ENCODE results near the gene GLP1R.

GLP1R gene

GRCh38 chr6:39047434-39048327, 900 bp upstream of the GLP1R start:
- DNase-seq: no peak

GRCh38 chr6:39049575-39050283, 1.1 kb downstream of the GLP1R start:
- no peak for DNase-seq

- DNase-seq: no peak
These were observed 2.0 kb downstream of the GLP1R start for GRCh38 chr6:39050453-39051112.

DNA sequence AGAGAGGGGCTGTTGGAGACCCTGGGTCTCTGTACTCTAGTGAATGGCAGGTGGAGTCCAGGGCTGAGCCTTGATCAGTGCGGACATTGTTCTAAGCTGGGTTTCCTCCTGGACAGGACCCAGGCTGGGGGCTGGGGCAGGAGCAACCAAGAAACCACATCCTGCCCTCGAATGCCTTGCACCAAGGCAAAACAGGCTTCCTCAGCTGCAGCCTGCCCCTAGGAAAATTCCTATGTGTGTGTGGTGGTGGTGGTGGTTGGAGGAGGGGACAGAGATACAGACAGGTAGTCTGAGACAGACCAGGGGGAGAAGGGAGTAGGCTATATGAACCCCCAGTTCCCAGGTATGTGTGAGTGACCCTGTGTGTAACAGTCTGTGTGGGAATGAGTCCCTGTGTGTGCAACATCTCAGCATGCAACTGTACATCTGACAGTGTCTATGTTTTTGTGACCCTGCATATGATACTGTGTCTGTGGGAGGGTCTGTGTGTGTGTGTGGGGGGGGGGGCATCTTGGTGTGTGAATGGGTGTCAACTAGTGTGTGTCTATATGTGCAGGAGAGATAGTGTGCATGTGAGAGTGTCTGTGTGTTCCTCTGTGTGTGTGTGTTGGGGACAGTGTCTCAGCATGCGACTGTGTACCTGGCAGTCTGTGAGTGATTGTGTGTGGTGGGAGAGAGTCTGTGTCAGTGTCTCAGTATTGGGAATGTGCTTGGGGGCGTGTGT, 3.0 kb downstream of the GLP1R start:
- DNase-seq: no peak

DNA sequence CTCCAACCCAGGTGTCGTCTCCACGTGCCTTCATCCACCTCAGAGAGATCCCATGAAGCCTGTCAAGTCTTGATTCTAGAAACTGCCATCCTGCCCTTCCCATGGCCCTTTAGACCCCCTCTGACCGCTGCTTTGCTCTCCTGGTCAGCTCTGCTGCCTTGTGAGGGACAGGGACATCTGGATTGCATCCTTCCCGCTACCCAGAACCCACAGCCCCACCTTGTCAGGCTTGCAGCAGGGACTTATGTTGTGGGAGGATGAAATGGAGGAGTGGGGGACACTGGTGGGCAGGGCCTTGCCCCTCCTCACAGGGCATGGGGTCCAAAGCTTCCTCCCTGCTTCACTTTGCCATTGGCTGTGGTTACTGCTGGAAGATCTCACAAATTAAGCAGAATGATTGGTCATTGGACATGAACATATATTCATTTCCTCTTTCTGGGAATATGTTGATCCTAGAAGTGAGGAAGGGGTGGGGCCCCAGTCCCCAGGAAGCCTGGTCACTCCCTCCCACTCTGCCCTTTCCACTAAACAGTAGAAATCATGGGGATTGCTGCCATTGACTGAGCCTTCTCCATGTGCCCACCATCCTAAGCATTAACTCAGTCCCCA, 4.5 kb downstream of the GLP1R start:
- no peak for DNase-seq

DNA sequence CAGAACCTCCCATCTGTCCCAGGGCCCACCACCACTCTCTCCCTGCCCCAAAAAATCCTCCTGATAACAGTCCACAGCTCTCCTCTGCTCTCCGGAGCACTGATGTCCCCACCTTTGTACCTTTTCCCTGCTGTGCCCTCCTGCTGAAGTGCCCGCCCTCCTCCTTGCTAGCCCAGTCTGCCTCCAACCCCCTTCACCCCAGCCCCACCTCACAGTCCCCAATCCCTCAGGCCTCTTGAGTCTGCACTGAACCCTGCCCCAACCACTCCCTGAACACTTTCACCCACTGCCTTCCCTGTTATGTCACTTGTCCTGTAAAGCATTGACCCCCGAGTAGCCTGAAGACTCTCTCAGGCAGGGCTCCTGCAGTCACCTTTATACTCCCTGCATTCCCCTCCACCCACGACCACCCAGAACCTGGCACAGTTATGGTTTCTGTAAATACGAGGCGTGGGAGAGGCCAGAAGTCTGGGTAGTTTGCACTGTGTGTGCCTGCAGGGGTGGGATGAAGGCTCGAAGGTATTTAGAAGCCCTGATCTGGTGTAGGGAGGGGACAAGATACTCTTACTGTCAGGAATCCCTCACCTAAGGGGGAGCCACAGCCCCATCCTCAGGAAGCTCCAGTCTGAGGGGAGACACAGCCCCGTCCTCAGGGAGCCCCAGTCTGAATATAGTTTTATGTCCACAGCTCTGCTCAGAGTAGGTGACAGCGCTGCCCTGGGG, 5.4 kb downstream of the GLP1R start:
- no peak for DNase-seq

- DNase-seq: no peak
These were observed 6.1 kb downstream of the GLP1R start for GRCh38 chr6:39054577-39055142.

DNA sequence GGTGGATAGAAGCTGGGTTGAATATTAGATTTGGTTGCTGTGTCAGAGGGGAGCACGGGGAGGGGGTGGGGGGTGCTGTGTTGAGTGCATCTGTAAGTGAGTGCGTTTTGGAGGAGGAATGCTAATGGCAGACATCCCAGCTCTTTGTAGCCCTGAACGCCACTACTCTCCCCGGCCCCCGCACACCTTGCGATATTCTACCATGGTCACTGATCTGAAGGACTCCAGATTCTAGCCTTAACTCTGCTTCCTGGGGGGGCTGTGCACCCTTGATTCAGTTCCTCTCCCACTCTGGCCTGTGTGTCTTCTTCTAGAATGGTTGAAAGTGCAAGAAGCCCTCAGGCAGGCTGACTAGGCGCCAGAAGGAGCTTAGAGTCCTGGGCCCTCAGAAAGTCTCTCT, 7.1 kb downstream of the GLP1R start:
- no peak for DNase-seq

DNA sequence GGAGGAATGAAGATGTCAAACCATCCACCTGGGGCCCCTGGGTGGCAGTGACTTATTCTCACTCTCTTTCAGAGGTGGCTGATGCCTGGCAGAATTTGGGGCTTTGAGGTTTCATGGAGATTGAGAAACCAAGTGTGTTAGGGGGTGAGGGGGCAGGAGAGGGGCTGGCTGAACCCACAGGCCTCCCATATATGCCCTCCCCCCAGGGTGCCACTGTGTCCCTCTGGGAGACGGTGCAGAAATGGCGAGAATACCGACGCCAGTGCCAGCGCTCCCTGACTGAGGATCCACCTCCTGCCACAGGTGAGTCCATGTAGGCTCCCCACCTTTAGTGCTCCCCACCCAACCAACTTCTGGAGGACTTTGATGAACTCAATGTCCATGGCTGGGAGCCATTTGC, 7.6 kb downstream of the GLP1R start:
- DNase-seq: no peak

GRCh38 chr6:39056681-39057080, 8.1 kb downstream of the GLP1R start:
- no peak for DNase-seq

- no peak for DNase-seq
These were observed 8.9 kb downstream of the GLP1R start for GRCh38 chr6:39057251-39058155.

- no peak for DNase-seq
These were observed 10.0 kb downstream of the GLP1R start for GRCh38 chr6:39058471-39059147.

DNA sequence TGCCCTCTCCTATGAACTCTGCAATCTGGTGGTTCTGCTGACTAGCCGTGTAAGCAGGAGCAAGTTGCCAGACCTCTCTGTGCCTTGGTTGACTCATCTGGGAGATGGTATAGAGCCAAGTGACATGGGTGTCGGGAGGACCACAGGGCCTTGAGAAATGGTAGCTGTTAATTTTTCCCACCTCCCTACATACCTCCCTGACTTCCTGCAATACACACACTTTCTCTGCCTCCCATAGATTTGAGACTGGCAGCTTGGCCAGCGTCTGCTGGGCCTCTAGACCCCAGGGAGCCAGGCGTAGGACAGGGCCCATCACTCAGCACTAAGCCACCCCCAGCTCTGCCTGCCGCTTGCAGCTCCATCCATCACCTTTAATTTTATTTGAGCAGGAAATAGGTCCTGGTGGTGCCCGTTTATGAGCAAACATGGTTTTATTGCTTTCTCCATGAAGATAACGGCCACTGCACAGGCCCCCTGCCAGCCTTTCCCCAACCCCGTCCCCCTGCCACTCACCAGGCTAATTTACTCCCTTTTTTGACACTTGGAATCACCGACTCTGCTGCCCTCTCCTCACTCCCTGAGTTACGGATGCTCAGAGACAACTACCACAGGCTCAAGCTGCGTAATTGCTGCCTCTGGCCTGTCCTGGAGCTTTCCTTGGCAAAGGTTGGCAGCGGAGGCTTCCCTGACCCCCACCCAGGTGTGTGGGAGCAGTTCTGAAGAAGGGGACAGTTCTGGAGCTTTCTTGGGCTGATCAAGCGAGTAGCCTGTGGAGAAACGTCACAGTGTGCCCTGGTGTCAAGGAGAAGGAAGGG, 11.1 kb downstream of the GLP1R start:
- DNase-seq: no peak

GRCh38 chr6:39060467-39061160, 12.0 kb downstream of the GLP1R start:
- DNase-seq: no peak

DNA sequence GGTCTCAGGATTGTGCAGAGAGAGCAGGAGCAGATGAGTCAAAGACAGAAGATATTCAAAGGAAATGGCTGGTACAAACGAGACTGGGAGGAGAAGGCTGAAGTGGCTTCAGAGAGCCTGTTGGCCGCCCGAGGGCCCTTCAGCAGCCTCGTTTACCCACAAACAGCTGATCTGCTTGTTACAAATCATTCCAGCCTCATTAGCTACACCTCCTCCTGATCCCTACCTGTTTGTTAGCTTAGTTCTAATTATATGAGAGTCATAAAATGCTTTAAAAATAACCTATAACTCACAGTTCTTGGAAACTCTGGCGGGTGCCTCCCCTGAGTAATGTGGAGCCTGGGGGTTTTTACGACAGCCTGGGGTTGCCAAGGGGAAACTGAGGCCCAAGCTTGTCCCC, 12.6 kb downstream of the GLP1R start:
- DNase-seq: no peak

DNA sequence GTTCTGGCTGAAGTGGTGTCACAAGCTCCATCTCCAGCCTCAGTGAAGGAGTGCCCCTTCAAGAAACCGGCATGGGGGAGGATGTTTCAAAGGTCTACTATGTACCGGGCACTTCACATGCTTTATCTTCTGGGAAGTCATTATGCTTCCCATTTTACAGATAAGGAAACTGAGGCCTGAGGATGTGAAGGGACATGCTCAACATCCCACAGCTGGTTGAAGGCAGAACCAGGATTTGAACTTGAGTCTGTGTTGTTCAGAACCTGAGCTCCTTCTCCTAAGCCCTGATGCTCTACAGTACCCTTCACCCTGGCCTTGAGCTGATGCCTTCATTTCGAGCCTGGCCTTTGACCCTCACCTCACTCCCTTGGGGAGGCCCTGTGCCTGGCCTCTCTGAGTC, 13.0 kb downstream of the GLP1R start:
- DNase-seq: no peak

DNA sequence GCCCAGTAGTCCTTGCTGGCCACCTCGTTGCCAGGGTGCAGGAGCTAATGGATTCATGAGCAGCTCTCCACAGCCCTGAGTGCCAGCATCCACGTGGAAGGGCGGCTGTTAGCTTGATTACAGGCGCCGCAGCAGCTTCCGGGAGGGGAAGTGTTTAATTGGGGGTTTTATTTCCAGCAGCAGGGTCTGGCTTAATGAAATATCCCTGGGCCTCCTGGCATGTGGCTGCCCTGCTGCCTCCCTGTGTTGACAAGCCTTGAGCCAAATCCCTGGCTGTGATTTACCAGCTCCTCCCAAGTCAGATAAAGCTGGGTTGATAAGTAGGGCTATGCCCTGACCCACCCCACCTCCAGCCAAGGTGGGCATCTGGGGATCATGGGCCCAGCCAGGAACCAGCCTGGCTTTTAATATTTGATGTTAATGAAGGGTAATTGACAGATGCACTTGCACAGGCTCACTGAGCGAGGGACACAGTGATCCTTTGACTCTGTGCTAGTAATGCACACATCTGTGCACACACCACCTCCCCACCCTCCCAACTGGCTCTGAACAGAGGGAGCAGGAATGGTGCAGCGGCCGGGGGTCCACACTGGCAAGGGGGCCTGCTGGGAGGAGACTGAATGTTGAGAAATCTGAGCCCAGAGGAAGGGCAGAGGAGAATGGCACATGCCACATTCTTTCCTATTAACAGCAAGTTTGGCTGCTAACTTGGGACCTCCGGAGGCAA, 13.6 kb downstream of the GLP1R start:
- no peak for DNase-seq

GRCh38 chr6:39063526-39063925, 14.9 kb downstream of the GLP1R start:
- no peak for DNase-seq

Data from CD4-positive, alpha-beta T cell treated with Interleukin-4 for 1 hour (primary cell).